HG03460 (cell line): ENCODE data around the gene LRCOL1.

Experiments used
- ATAC-seq: cut with Tn5 transposase; IDR thresholded peaks from one replicate; pipeline ENCODE4 v1.9.1; 2021; ENCODE audit not compliant: unreplicated experiment

Gene LRCOL1

DNA sequence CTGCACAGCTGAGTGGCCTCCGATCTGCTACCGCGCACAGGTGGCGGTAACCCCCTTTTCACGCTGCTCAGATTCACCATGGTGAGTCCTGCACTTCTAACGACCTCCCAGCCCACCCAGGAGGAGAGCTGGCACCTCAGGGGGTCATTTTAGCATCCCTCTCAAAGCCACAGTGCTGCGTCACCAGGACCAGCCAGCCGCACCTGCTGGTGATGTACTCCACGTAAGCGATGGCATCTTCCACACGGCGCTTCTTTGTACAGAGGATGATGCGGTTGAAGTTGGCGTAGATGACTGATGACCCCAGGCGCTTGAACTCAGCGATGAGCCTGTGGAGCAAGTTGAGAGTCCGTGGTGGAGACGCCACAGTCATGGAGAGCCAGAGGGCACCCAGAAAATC, 27.4 kb upstream of the LRCOL1 start:
- ATAC-seq: no peak

DNA sequence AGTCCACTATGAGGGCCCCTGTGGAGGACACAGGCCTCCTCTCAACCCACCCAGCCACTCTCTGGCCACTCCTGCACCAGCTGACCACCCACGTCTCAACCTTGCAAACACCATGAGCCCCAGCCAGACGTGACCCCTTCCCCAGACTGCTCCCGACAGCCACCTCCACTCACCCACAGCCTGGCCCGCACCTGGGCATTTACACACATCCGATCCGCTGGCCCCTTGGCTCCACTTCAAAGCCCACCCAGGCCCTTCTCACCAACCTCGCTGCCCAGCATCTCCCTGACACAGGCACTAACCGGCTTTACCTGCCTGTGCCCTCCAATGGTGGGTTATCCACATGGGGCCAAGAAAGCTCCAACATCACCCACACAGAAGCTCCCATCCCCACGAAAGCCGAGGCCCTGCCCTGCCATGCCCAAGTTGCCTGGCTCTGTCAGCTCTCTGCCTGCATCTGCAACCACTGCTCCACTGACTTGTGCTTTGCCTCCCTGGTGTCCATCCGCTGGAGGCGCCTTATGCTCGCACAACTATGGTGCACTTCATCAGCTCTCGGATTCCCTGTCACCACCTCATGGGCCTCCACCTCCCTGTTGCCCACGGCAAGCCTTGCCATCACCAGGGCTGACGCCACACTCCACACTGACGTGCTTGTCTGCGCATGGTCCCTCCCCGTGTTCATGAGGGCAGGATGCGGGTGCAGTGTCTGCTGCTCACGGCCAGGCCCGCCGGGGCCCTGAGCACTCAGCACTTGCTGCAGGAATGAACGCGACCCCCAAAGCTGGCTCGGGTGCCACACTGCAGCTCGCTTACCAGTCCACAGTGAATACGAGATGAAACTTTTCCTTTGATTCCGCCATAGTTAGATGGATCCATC, 24.9 kb upstream of the LRCOL1 start:
- ATAC-seq: no peak

GRCh38 chr12:132634411-132634990, 24.1 kb upstream of the LRCOL1 start:
- no peak for ATAC-seq

GRCh38 chr12:132633901-132634300, 23.5 kb upstream of the LRCOL1 start:
- ATAC-seq: no peak

- ATAC-seq: no peak
These were observed 23.0 kb upstream of the LRCOL1 start for GRCh38 chr12:132633398-132633797.

GRCh38 chr12:132632521-132633228, 22.3 kb upstream of the LRCOL1 start:
- ATAC-seq: no peak

- no peak for ATAC-seq
These were observed 21.3 kb upstream of the LRCOL1 start for GRCh38 chr12:132631666-132632065.

DNA sequence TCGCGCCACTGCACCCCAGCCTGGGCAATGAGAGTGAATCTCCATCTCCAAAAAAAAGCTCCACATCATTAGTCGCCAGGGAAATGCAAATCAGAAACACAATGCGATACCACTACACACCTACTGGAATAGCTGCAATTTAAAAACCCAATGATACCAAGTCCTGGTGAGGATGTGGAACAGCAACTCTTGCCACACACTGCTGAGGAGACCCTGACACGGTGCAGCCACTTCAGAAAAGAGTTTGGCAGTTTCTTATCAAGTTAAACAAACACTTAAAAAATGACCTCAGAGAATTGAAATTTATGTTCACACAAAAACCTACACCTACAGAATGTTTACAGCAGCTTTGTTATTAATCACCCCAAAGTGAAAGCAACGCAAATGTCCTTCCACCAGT, 20.3 kb upstream of the LRCOL1 start:
- no peak for ATAC-seq

- no peak for ATAC-seq
These were observed 18.9 kb upstream of the LRCOL1 start for GRCh38 chr12:132629330-132629729.

- no peak for ATAC-seq
These were observed 15.5 kb upstream of the LRCOL1 start for GRCh38 chr12:132625731-132626430.

GRCh38 chr12:132624910-132625630, 14.7 kb upstream of the LRCOL1 start:
- no peak for ATAC-seq

GRCh38 chr12:132624186-132624855, 13.9 kb upstream of the LRCOL1 start:
- no peak for ATAC-seq

- ATAC-seq: no peak
These were observed 12.9 kb upstream of the LRCOL1 start for GRCh38 chr12:132623072-132623869.

DNA sequence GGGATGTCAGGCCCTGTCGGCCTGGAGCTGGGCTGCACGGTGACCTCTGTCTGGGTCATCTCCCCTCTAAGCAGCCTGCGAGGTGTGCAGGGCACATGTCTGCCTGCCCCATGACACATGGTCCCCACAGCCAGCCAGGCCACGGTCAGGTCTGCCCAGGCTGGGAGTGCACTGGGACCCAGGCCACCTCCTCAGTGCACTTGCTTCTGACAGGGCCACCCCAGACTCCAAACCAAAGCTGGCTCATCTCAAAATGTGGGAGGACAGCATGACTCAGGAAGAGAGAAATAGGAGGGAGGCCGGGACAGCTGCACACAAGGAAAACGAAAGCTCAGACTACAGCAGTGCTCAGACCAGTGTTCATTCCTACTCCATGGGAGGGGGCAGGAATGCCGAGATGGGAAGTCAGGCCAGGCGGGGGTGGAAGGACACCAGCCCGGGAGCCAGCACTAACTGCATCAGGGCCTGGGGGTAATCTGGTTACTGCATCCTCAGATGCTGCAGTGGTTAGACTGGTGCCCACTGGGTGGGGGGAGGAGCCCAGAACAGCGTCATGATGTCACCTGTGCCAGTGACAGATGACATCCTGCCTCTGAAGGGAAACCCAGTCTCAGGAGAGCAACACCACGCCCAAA, 12.2 kb upstream of the LRCOL1 start:
- no peak for ATAC-seq

- ATAC-seq: no peak
These were observed 11.5 kb upstream of the LRCOL1 start for GRCh38 chr12:132621657-132622435.

DNA sequence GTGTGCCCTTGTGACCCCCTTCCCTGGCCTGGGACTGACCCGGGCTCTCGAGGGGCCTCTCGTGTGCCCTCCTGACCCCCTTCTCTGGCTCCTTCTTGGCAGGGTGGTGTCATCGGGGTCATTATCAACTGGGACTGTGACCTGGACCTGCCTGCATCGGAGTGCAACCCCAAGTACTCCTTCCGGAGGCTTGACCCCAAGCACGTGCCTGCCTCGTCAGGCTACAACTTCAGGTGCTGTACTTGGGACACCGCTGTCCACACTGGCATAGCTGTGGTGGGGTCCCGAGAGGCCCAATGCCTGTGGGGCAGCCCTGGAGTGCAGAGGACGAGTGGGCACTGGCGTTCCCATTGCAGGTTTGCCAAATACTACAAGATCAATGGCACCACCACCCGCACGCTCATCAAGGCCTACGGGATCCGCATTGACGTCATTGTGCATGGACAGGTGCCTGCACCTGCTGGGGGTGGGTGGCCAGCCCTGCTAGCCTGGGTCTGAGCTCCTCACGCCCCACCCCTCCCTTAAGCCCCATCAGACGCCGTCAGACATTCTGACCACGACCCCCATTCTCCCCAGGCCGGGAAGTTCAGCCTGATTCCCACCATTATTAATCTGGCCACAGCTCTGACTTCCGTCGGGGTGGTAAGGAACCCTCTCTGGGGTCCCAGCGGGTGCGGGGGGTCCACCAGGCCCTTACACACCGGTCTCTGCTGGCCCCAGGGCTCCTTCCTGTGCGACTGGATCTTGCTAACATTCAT, 10.7 kb upstream of the LRCOL1 start:
- ATAC-seq: no peak

GRCh38 chr12:132620113-132620898, 9.9 kb upstream of the LRCOL1 start:
- no peak for ATAC-seq
